SK-N-MC (cell line): ENCODE measurements around the gene TNFRSF17.
"Not testable (repeated sequence)": the region's sequence is repeated elsewhere in the genome, so short reads cannot be mapped to it uniquely, and the experiment has no call there.

Experiments used
- DNase-seq: peaks from one replicate; pipeline ENCODE4 v3.0.0-alpha.2; 2011; ENCODE audit warnings: low read depth, low spot score
- H3K27ac ChIP-seq: fragments of 200-600 bp; sonication (generic); 2 replicates; pipeline ENCODE4 v1.5.1; 2016; ENCODE audit warnings: mixed run types
- H3K36me3 ChIP-seq: fragments of 200-600 bp; sonication (generic); 2 replicates; pipeline ENCODE4 v1.6.1; 2017; ENCODE audit warnings: antibody characterized with exemption, low read length, mixed read lengths; ENCODE audit not compliant: insufficient read depth
- H3K4me3 ChIP-seq: fragments of 200-600 bp; sonication (generic); 2 replicates; pipeline ENCODE4 v1.5.1; 2016
- H3K9ac ChIP-seq: fragments of 200-600 bp; sonication (generic); 2 replicates; pipeline ENCODE4 v1.8.0; 2017; ENCODE audit warnings: mixed run types, mixed read lengths; ENCODE audit not compliant: insufficient read length
- H3K9me3 ChIP-seq: fragments of 200-600 bp; sonication (generic); 2 replicates; pipeline ENCODE4 v1.6.1; 2017; ENCODE audit warnings: low read depth, mild to moderate bottlenecking, antibody characterized with exemption, low read length, moderate library complexity, mixed read lengths
- EZH2 ChIP-seq: fragments of 200-600 bp; sonication (generic); IDR thresholded peaks from one replicate; pipeline ENCODE4 v1.6.1; 2017; ENCODE audit warnings: antibody characterized with exemption
- FOXP2 ChIP-seq: optimal IDR thresholded peaks from 2 replicates; pipeline ENCODE3; 2011; ENCODE audit warnings: mild to moderate bottlenecking, moderate library complexity; ENCODE audit not compliant: insufficient read depth; ENCODE audit errors: extremely low read length, control extremely low read depth
- POLR2AphosphoS5 ChIP-seq: IDR thresholded peaks from 2 replicates; pipeline ENCODE4 v1.6.1; 2012; ENCODE audit warnings: mild to moderate bottlenecking, low read depth, low read length, borderline replicate concordance

The TNFRSF17 gene

GRCh38 chr16:11949527-11949926, 15.5 kb upstream of the TNFRSF17 start:
- Histone ChIP-seq H3K9ac (no peak overlapping the region), H3K36me3 (no peaks in the 10 kb centered on the region), H3K9me3 (no peaks in the 10 kb centered on the region), H3K4me3 (no peak overlapping the region), H3K27ac (no peak overlapping the region)
- no peak for DNase-seq
- TF ChIP-seq EZH2: no peak
- no peak for TF ChIP-seq POLR2AphosphoS5
- TF ChIP-seq FOXP2: no peak

- Histone ChIP-seq H3K9me3 (no peaks in the 10 kb centered on the region), H3K27ac (no peak overlapping the region), H3K36me3 (no peaks in the 10 kb centered on the region), H3K4me3 (no peak overlapping the region), H3K9ac (no peak overlapping the region)
- no peak for TF ChIP-seq EZH2
- no peak for TF ChIP-seq FOXP2
- TF ChIP-seq POLR2AphosphoS5: no peak
- no peak for DNase-seq
Observed at GRCh38 chr16:11950388-11950787, 14.6 kb upstream of the TNFRSF17 start.

GRCh38 chr16:11953576-11953975, 11.4 kb upstream of the TNFRSF17 start:
- not testable (repeated sequence) for H3K9ac ChIP-seq, H3K4me3 ChIP-seq, H3K27ac ChIP-seq, DNase-seq, H3K9me3 ChIP-seq, H3K36me3 ChIP-seq

GRCh38 chr16:11955713-11956123, 9.3 kb upstream of the TNFRSF17 start:
- Histone ChIP-seq H3K9me3 (no peaks in the 10 kb centered on the region), H3K27ac (no peak overlapping the region), H3K36me3 (no peaks in the 10 kb centered on the region), H3K4me3 (no peak overlapping the region), H3K9ac (no peak overlapping the region)
- TF ChIP-seq POLR2AphosphoS5: no peak
- no peak for TF ChIP-seq EZH2
- TF ChIP-seq FOXP2: no peak
- DNase-seq: no peak

GRCh38 chr16:11956558-11956957, 8.5 kb upstream of the TNFRSF17 start:
- Histone ChIP-seq H3K9ac (no peak overlapping the region), H3K36me3 (no peaks in the 10 kb centered on the region), H3K27ac (no peak overlapping the region), H3K4me3 (no peak overlapping the region), H3K9me3 (no peaks in the 10 kb centered on the region)
- DNase-seq: no peak
- no peak for TF ChIP-seq POLR2AphosphoS5
- TF ChIP-seq EZH2: no peak
- no peak for TF ChIP-seq FOXP2

GRCh38 chr16:11957591-11958395, 7.2 kb upstream of the TNFRSF17 start:
- no peak overlapping the region for H3K27ac ChIP-seq
- H3K9ac ChIP-seq: no peak overlapping the region
- DNase-seq: no peak
- H3K4me3 ChIP-seq: no peak overlapping the region
- TF ChIP-seq POLR2AphosphoS5 (no peak), FOXP2 (no peak), EZH2 (no peak)
- H3K36me3 ChIP-seq: no peaks in the 10 kb centered on the region
- H3K9me3 ChIP-seq: no peaks in the 10 kb centered on the region

GRCh38 chr16:11962457-11962856, 2.6 kb upstream of the TNFRSF17 start:
- H3K4me3 ChIP-seq, H3K9ac ChIP-seq, H3K27ac ChIP-seq, H3K36me3 ChIP-seq, DNase-seq, H3K9me3 ChIP-seq: not testable (repeated sequence)

- not testable (repeated sequence) for H3K27ac ChIP-seq, DNase-seq, H3K36me3 ChIP-seq, H3K9me3 ChIP-seq, H3K9ac ChIP-seq, H3K4me3 ChIP-seq
Observed at GRCh38 chr16:11962978-11963377, 2.0 kb upstream of the TNFRSF17 start.

- Histone ChIP-seq H3K9ac (no peak overlapping the region), H3K9me3 (no peaks in the 10 kb centered on the region), H3K36me3 (no peaks in the 10 kb centered on the region), H3K27ac (no peak overlapping the region), H3K4me3 (no peak overlapping the region)
- DNase-seq: no peak
- TF ChIP-seq FOXP2 (no peak), POLR2AphosphoS5 (no peak), EZH2 (no peak)
Observed at GRCh38 chr16:11963706-11964105, 1.3 kb upstream of the TNFRSF17 start.
